HG03097 (cell line): ENCODE measurements around the gene PPP2R2C.

Experiments
- ATAC-seq: cut with Tn5 transposase; IDR thresholded peaks from one replicate; pipeline ENCODE4 v1.9.1; 2021; ENCODE audit not compliant: unreplicated experiment, low FRiP score

PPP2R2C gene

GRCh38 chr4:6405397-6405706 is 67.1 kb downstream of the PPP2R2C start:
- ATAC-seq = no peak

DNA sequence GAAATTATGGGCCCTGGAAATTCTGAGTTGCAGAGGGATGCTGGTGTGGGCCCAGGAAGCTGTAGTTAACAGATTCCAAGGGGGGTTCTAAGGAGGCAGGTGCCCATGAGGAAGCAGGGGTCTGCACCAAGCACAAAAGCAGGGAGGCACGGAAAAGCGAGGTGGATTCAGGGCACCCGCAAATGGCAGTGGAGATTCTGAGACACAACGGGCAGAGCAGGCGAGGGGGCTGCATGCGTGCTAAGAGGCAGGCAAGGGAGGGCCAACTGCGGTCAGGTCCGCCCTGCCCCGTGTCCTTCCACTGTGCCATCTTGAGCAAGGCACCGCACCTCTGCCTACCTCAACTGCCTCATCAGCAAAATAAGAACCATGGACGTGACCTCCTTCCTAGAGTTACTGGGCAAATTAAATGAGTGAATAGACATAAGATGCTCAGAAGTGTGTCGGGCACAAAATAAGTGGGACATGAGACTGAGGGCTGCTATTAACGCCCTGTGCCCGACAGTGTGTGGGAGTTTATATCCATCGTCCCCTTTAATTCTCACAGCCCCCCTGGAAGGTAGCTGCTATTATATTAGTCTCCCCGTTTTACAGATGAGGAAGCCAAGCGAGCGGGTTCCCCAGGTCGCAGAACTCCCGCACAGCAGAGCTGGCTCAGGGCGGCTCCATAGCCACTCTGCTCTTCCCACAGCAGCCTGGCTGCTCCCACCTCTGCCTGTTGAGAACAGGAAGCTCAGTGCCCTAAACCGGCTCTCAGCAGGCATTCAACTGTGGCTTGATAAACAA is 67.6 kb downstream of the PPP2R2C start:
- no peak for ATAC-seq

GRCh38 chr4:6403400-6403685 is 69.1 kb downstream of the PPP2R2C start:
- no peak for ATAC-seq

- ATAC-seq = no peak
Observed at GRCh38 chr4:6402566-6403399, 69.6 kb downstream of the PPP2R2C start.

DNA sequence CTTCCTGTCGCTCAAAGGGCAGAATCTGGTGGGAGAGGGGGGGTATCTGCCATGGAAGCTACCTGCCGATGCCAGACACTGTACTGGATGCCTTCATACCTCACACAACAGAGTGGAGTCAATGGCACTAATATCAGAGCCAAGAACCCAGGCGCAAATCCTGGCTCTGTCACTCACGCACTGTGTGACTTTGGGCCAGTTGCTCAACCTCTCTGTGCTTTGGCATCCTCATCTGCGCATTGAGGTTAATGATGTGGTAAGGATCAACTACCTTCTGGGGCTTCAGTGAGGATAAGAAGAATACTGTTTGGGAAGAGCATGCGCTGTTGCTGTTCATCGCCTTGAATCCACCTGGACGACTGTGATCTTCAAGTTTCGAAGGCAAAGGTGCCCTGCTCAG is 70.6 kb downstream of the PPP2R2C start:
- no peak for ATAC-seq

DNA sequence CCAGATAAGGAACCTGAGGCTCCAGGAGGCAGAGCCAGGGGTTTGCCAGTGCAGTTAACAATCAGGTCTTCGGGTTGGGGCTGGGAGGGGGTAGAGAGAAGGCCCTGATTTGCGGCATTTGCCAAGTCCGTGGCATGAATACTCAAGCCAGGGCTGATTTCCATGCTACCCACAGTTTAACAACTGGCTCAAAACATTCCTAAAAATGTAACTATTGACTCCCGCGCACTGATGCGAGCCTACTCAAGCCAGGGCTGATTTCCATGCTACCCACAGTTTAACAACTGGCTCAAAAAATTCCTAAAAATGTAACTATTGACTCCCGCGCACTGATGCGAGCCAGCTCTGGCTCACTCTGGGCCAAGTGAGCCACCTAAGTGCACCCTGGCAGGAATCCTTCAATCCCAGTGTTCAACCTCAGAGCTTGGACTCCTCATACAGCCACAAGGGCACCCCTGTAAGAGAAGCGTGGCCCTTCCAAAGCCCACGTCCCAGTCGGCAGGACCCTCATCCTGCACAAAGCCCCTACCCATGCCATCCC is 75.6 kb downstream of the PPP2R2C start:
- ATAC-seq = no peak

DNA sequence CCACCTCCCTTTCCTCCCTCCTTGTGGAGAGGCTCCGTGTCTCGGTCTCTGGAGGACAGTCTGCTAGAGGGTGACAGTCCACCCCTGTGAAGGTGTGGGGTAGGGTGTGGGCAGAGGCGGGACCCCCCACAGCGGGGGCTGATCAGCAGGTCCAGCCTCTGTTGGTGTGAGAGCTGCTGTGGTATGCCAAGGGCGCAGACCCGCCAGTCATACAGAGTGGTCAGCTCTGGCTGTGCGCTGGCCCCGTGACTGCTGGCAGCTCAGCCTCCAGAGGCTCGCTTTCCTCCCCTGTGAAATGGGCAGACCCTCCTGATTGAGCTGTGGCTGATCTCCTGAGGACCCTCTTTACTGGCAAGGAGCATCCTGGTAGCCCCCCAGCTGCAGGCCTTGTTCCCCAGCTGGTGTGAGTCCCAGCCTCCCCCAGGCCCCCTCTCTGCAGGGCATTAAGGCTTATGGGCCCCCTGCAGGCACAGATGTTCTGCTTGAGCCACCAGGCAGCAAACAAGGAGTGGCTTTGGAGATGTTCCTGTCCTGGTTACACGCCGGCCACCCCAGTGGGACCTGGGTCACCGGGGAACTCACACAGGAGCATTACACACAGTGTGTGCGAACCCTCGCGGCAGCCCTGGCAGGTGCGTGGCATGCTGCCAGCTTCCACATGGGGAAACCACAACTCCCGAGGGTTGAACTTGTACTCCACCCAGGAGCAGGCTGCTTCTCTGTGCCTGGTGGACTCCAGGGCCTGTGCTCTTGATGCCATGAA is 76.8 kb downstream of the PPP2R2C start:
- ATAC-seq = no peak

DNA sequence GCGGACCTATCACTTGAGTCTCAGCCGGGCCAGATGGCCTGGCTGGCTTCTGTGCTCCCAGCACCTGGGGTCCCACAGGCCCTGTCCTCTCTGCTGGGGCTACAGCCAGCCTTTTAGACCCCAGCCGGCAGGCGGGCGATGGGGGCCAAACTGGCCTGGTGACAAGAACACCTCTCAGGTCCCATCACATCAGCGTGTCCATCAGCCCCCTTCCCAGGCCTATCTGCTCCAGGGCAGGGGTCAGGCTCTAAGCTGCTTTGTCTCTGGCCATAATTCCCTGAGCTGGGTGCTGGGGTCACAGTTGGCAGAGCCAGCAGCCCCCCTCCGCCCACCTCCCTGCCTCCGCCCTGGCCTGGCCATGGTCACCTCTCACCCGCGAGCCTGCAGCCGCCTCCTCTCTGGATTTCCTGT is 77.7 kb downstream of the PPP2R2C start:
- no peak for ATAC-seq

DNA sequence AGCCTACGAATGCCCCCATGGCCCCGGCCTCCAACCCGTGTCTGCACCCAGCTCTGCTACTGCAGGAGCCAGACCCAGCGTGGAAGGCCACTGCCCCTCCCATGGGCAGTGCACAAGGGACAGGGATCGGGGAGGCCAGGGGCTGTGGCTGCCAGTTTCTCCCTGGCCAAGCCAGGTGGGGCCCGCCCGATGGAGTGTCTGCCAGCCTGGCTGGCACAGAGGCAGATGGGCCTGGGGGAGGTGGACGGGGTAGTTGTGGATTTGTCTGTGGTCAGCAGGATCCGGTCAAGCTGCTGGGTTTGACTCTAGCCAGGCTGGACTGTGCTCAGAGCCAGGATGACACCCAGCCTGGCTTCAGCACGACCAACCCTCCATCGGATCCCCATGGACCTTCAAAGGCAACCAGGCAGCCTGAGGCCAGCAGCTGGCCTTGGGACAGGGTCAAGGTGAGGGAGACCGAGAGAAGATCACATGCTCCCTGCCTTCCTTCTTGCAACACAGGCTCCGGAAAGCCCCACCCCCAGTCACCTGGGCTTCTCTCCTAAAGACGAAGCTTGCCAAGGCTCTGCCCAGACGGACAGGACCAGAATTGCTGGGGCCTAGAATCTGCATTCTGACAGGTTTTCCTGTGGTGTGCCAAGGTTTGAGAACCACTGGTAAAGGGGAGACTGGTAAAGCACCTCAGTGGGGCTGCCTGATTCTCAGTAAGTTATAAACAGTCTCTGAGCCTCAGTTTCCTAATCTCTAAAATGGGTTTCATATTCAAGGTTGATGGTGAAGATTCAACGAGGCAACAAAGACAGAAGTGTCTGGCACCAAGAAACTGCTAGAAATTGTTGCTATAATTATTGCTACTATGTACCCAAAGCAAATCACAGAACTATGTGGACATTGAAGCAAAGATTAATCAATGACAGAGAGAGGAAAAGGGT is 78.6 kb downstream of the PPP2R2C start:
- ATAC-seq = no peak

DNA sequence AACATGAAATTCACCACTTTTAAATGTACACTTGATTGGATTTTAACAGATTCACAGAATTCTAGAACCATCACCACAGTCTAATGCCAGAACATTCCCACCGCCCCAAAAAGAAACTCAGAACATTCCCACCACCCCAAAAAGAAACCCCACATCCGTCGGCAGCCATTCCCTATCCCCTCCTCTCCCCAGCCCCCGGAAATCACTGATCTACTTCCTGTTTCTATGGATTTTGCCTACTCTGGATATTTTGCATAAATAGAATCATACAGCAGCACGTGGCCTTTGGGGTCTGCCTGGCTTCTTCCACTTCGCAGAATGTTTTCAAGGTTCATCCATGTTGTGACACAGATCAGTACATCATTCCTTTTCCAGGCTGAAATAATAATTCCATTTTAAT is 79.3 kb downstream of the PPP2R2C start:
- ATAC-seq = no peak

GRCh38 chr4:6392407-6392806 is 80.0 kb downstream of the PPP2R2C start:
- no peak for ATAC-seq

- no peak for ATAC-seq
Observed at GRCh38 chr4:6391852-6392188, 80.6 kb downstream of the PPP2R2C start.

- ATAC-seq = no peak
Observed at GRCh38 chr4:6391186-6391851, 81.1 kb downstream of the PPP2R2C start.

DNA sequence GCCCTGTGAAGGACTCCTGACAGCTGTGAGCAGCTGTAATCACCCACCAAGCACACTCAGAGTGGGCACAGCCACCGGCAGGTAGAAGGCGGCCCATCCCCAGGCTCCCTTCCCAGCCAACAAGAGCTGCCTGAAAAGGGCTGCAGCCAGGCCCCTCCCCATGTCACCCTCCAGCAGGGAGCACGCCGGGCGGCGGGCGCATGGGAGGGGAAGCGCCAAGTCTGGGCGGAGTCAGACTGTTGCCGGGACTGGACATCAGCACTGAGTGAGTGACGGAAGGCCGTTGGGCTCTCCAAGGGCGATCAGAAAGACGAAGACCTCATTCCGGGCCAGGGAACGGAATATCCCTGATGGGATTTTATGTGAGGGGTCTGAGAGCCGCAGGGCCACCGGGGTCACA is 82.1 kb downstream of the PPP2R2C start:
- no peak for ATAC-seq

DNA sequence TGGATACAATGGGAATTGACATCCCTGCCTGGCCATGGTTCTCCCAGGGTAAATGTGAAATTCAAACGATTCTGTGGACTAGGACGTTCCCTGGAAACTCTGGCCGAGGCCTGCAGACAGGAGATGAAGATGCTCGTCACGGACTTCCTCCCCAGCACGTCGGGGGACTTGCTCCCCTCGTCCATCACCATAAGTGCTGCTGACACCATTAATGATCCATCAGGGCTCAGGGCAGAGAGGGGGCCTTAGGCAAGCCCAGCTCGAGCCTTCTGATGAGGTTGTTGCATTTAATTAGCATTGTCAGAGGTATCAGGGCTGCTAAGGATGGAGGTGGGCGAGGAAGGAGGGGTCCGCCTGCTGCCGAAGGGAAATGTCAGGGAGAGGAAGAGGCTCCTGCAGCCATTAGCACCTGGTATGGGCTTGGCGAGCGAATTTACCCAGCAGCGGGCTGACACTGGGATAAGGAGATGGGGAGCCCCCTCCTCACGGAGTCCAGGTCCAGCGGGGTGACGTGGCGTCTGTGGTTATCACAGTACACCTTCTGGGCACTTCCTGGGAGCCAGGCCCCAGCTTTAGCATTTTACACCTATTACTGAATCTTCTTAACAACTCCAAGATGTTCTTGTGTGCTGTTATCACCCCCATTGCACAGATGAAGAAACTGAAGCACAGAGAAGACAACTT is 83.1 kb downstream of the PPP2R2C start:
- ATAC-seq = no peak

GRCh38 chr4:6388713-6389112 is 83.7 kb downstream of the PPP2R2C start:
- no peak for ATAC-seq

DNA sequence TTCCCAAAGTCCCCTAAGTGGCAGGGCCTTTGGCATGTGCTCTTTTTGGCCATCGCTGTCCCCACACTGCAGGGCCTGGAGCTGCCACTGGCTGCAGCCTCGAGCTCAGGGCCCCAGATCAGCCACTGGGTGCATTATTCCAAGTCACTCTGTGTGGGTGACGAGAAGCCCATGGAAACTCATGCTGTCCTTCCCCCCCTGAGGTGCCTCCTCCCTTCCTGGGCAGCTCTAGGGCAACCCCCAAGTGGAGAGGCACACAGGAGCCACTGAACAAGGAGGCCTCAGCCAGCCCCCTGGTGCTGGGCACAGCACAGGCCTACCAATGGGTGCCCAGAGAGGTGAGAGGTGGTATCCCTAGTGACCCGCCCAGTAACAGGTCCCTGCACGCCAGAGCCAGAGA is 84.5 kb downstream of the PPP2R2C start:
- no peak for ATAC-seq

DNA sequence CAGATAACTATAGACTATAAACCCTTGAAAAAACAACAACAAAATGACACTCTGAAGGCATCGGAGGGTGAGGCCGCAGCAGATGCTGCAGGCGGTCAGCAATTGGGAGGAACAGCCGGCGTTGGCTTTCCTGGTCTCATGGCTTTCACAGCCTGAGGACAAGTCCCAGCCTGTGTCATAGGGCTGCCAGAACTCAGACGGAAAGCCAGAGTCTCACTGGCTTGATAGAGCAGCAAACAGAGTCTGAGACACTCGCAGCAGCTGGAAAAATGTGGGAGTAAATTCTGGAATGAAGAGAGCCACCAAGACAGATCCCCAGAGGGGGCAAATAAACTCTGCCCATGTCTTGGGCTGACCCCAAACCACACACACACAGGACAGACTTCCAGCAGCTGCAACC is 86.3 kb downstream of the PPP2R2C start:
- ATAC-seq = no peak

- no peak for ATAC-seq
Observed at GRCh38 chr4:6385288-6385687, 87.1 kb downstream of the PPP2R2C start.
